Smooth muscle cell (in vitro differentiated cells): ENCODE data around the gene TCF25. TPM values are rescaled to one million over a fixed set of nuclear protein-coding genes. Genes with fewer than 3 reads are reported as not detected.
"Not testable (repeated sequence)": the region's sequence is repeated elsewhere in the genome, so short reads cannot be mapped to it uniquely, and the experiment has no call there.

Experiments used
- DNase-seq: peaks from one replicate; lab custom pipeline; 2025; ENCODE audit not compliant: unreplicated experiment; lab: John Stamatoyannopoulos, UW
- H2AFZ ChIP-seq: fragments of 200-600 bp; sonication (generic); 2 replicates; pipeline ENCODE4 v1.6.0; 2016; ENCODE audit warnings: antibody characterized with exemption, low read depth, mild to moderate bottlenecking
- H3F3A ChIP-seq: fragments of 200-600 bp; sonication (generic); 2 replicates; pipeline ENCODE4 v1.6.0; 2017; ENCODE audit warnings: antibody characterized with exemption, low read depth
- H3K27ac ChIP-seq: fragments of 200-600 bp; sonication (generic); 2 replicates; pipeline ENCODE4 v1.5.1; 2016; ENCODE audit warnings: low read depth, mild to moderate bottlenecking
- H3K27me3 ChIP-seq: fragments of 200-600 bp; sonication (generic); 2 replicates; pipeline ENCODE4 v1.6.1; 2016; ENCODE audit warnings: low read depth, mild to moderate bottlenecking
- H3K36me3 ChIP-seq: fragments of 200-600 bp; sonication (generic); 2 replicates; pipeline ENCODE4 v1.5.1; 2016; ENCODE audit warnings: low read depth
- H3K4me1 ChIP-seq: fragments of 200-600 bp; sonication (generic); 2 replicates; pipeline ENCODE4 v1.5.1; 2016; ENCODE audit warnings: low read depth
- H3K4me2 ChIP-seq: fragments of 200-600 bp; sonication (generic); 2 replicates; pipeline ENCODE4 v1.6.0; 2016; ENCODE audit warnings: mild to moderate bottlenecking
- H3K4me3 ChIP-seq: fragments of 200-600 bp; sonication (generic); 2 replicates; pipeline ENCODE4 v1.5.1; 2016; ENCODE audit warnings: mild to moderate bottlenecking
- H3K79me2 ChIP-seq: fragments of 200-600 bp; sonication (generic); 2 replicates; pipeline ENCODE4 v1.6.0; 2016; ENCODE audit warnings: low read depth, mild to moderate bottlenecking
- H3K9ac ChIP-seq: fragments of 200-600 bp; sonication (generic); 2 replicates; pipeline ENCODE4 v1.6.0; 2016; ENCODE audit warnings: low read depth
- H3K9me3 ChIP-seq: fragments of 200-600 bp; sonication (generic); replicated peaks from 2 replicates; pipeline ENCODE4 v1.5.1; 2016; ENCODE audit warnings: low read depth
- H4K20me1 ChIP-seq: fragments of 200-600 bp; sonication (generic); 2 replicates; pipeline ENCODE4 v1.6.0; 2016; ENCODE audit warnings: low read depth
- CTCF ChIP-seq: fragments of 200-600 bp; sonication (generic); IDR thresholded peaks from 2 replicates; pipeline ENCODE4 v1.5.1; 2017; ENCODE audit warnings: borderline replicate concordance, mild to moderate bottlenecking, antibody characterized with exemption; ENCODE audit not compliant: insufficient read depth, poor library complexity, severe bottlenecking
- WGBS: methylation state at CpG from one replicate; pipeline ENCODE4 v1.1.7; 2016; ENCODE audit warnings: low lambda C conversion rate; 5-methylcytosine and 5-hydroxymethylcytosine counted together
- polyA plus RNA-seq: library from polyadenylated mRNA; unstranded; fragments of >200 nt; fragmentation: Nextera tagmentation; extraction: Ambion mirVana; gene quantifications from 2 replicates; pipeline ENCODE4 v1.2.1, GENCODE V29; 2016
- total RNA-seq: library from RNA; depleted of rRNA; stranded (reverse); fragments of >200 nt; gene quantifications from 2 replicates; pipeline ENCODE4 v1.2.3, GENCODE V29; 2014

Gene TCF25
- total and polyA plus RNA-seq, 2 experiments from 2014 or later = 99.8 to 174 TPM

GRCh38 chr16:89913408-89914387 lies 40.3 kb downstream of the TCF25 start:
- no peak overlapping the region for H3K9ac ChIP-seq
- peaks cover 5% of the 10 kb centered on the region for H4K20me1 ChIP-seq
- no peak overlapping the region for H3K4me2 ChIP-seq
- H3K27me3 ChIP-seq = no peaks in the 10 kb centered on the region
- no peak overlapping the region for H3K27ac ChIP-seq
- H3F3A ChIP-seq = peaks cover 7% of the 10 kb centered on the region
- H2AFZ ChIP-seq = no peak overlapping the region
- H3K79me2 ChIP-seq = no peaks in the 10 kb centered on the region
- H3K4me3 ChIP-seq = no peak overlapping the region
- TF ChIP-seq CTCF = no peak
- no peak for DNase-seq
- peaks cover 13% of the 10 kb centered on the region for H3K4me1 ChIP-seq
- no peaks in the 10 kb centered on the region for H3K9me3 ChIP-seq
- H3K36me3 ChIP-seq = no peaks in the 10 kb centered on the region
- WGBS = 95% methylated on average over 30 of the region's 30 CpGs

- H3K27ac ChIP-seq, H3K27me3 ChIP-seq, H3K79me2 ChIP-seq, H3K9me3 ChIP-seq, H2AFZ ChIP-seq, H3K4me3 ChIP-seq, H3K4me2 ChIP-seq, H4K20me1 ChIP-seq, DNase-seq, H3F3A ChIP-seq, H3K36me3 ChIP-seq, H3K9ac ChIP-seq: not testable (repeated sequence)
- H3K4me1 ChIP-seq = peaks cover 18% of the 10 kb centered on the region
- WGBS = 93% methylated on average over 11 of the region's 11 CpGs
Measured at GRCh38 chr16:89914642-89915285, 41.4 kb downstream of the TCF25 start.

GRCh38 chr16:89915303-89916232 lies 42.2 kb downstream of the TCF25 start:
- H3K79me2 ChIP-seq = peaks cover 13% of the 10 kb centered on the region
- WGBS = 96% methylated on average over 40 of the region's 40 CpGs
- no peaks in the 10 kb centered on the region for H3K27me3 ChIP-seq
- no peak overlapping the region for H3K4me2 ChIP-seq
- peaks cover 14% of the 10 kb centered on the region for H3F3A ChIP-seq
- no peak overlapping the region for H3K9ac ChIP-seq
- no peak for TF ChIP-seq CTCF
- peaks cover 20% of the 10 kb centered on the region for H3K4me1 ChIP-seq
- DNase-seq = no peak
- H2AFZ ChIP-seq = no peak overlapping the region
- peaks cover 2% of the 10 kb centered on the region for H4K20me1 ChIP-seq
- H3K9me3 ChIP-seq = no peaks in the 10 kb centered on the region
- H3K4me3 ChIP-seq = no peak overlapping the region
- no peak overlapping the region for H3K27ac ChIP-seq
- H3K36me3 ChIP-seq = no peaks in the 10 kb centered on the region
